Mesendoderm (in vitro differentiated cells): ENCODE measurements around the gene NOD1.

Experiments used
- DNase-seq: peaks from one replicate; pipeline ENCODE4 v3.0.0; 2013
- H2AK5ac ChIP-seq: 2 replicates; pipeline ENCODE4 v1.6.1; 2013; ENCODE audit warnings: low read length, inconsistent platforms
- H2BK120ac ChIP-seq: 2 replicates; pipeline ENCODE4 v1.6.1; 2013; ENCODE audit warnings: low read depth, mild to moderate bottlenecking, low read length, moderate library complexity, mixed read lengths
- H2BK15ac ChIP-seq: replicated peaks from 2 replicates; pipeline ENCODE4 v1.6.1; 2013; ENCODE audit warnings: low read depth, mild to moderate bottlenecking, moderate library complexity
- H2BK5ac ChIP-seq: 2 replicates; pipeline ENCODE4 v1.6.1; 2013; ENCODE audit warnings: low read length, inconsistent platforms
- H3K18ac ChIP-seq: 2 replicates; pipeline ENCODE4 v1.6.1; 2013; ENCODE audit warnings: mild to moderate bottlenecking, low read length, mixed read lengths
- H3K23ac ChIP-seq: one replicate; pipeline ENCODE4 v1.6.1; 2013; ENCODE audit warnings: low read length
- H3K27ac ChIP-seq: 2 replicates; pipeline ENCODE4 v1.5.1; 2013; ENCODE audit warnings: low read depth, mild to moderate bottlenecking, inconsistent platforms, low read length, moderate library complexity
- H3K27me3 ChIP-seq: 2 replicates; pipeline ENCODE4 v1.6.1; 2013; ENCODE audit warnings: low read length, control low read depth, mild to moderate bottlenecking, inconsistent platforms; ENCODE audit not compliant: insufficient read depth, poor library complexity
- H3K36me3 ChIP-seq: 2 replicates; pipeline ENCODE4 v1.6.1; 2013; ENCODE audit warnings: low read length, inconsistent platforms; ENCODE audit not compliant: control insufficient read depth, insufficient read depth
- H3K4ac ChIP-seq: one replicate; pipeline ENCODE4 v1.6.1; 2013; ENCODE audit warnings: low read depth, mild to moderate bottlenecking, low read length, moderate library complexity
- H3K4me1 ChIP-seq: 2 replicates; pipeline ENCODE4 v1.6.1; 2013; ENCODE audit warnings: low read depth, low read length, inconsistent platforms; ENCODE audit not compliant: control insufficient read depth
- H3K4me2 ChIP-seq: 2 replicates; pipeline ENCODE4 v1.6.1; 2013; ENCODE audit warnings: low read length
- H3K4me3 ChIP-seq: 2 replicates; pipeline ENCODE4 v1.5.1; 2013; ENCODE audit warnings: mild to moderate bottlenecking, low read length
- H3K56ac ChIP-seq: one replicate; pipeline ENCODE4 v1.6.1; 2013; ENCODE audit warnings: low read length
- H3K79me1 ChIP-seq: 2 replicates; pipeline ENCODE4 v1.6.1; 2013; ENCODE audit warnings: low read length, inconsistent platforms
- H3K79me2 ChIP-seq: 2 replicates; pipeline ENCODE4 v1.6.1; 2013; ENCODE audit warnings: mild to moderate bottlenecking, low read length; ENCODE audit not compliant: control insufficient read depth, insufficient read depth
- H3K9ac ChIP-seq: 2 replicates; pipeline ENCODE4 v1.6.1; 2013; ENCODE audit warnings: low read length, inconsistent platforms
- H4K5ac ChIP-seq: one replicate; pipeline ENCODE4 v1.6.1; 2013; ENCODE audit warnings: low read length
- H4K8ac ChIP-seq: one replicate; pipeline ENCODE4 v1.6.1; 2013; ENCODE audit warnings: low read depth, mild to moderate bottlenecking, control low read depth, low read length, moderate library complexity
- WGBS: extraction: QIAGEN DNeasy Blood & Tissue Kit; methylation state at CpG from one replicate; pipeline ENCODE4 v1.1.7; 2013; ENCODE audit warnings: low lambda C conversion rate, missing lambda C conversion rate; ENCODE audit not compliant: insufficient coverage; ENCODE audit errors: extremely low coverage; 5-methylcytosine and 5-hydroxymethylcytosine counted together

NOD1 gene

GRCh38 chr7:30470771-30471170, 7.8 kb downstream of the NOD1 start:
- Histone ChIP-seq H3K4me3 (no peak overlapping the region), H3K27ac (no peak overlapping the region), H2BK15ac (no peak overlapping the region), H2BK120ac (no peak overlapping the region), H3K9ac (no peak overlapping the region), H3K79me2 (no peaks in the 10 kb centered on the region), H3K18ac (no peak overlapping the region), H3K23ac (no peak overlapping the region), H3K36me3 (no peaks in the 10 kb centered on the region), H4K8ac (no peak overlapping the region), H3K79me1 (peaks cover 2% of the 10 kb centered on the region), H3K4ac (no peak overlapping the region), H3K27me3 (no peaks in the 10 kb centered on the region), H2AK5ac (no peak overlapping the region), H4K5ac (no peak overlapping the region), H3K4me1 (peaks cover 14% of the 10 kb centered on the region), H3K56ac (no peak overlapping the region), H2BK5ac (no peak overlapping the region), H3K4me2 (no peak overlapping the region)
- DNase-seq = no peak
- no CpG with 5 or more reads among the region's 6 CpGs for WGBS

DNA sequence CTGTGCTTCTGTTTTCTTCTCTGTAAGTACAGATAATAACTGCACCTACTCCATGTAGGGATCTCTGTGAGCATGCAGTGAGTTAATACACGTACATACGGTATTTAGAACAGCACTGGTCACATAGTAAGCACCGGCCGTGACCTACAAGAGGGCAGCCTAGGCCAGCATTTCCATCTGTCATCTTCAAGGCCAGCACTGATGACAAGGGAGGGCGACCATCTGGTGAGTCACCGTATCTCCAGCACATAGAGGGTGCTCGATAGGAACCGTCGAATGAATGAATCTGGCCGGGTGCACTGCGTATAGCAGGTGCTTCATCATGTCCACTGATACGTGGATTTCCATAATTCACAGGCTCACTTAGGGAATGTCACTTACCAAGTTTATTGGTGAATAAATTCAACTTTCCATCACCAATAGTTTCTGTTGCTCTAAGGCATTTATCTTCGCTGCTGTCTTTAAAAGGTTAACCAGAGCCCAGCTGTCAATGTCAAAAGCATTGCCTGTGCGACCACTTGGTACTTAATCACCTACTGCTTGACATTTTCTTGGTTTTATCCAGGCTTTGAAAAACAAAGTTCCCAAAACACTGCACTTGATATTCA, 8.3 kb downstream of the NOD1 start:
- Histone ChIP-seq H3K4me3 (no peak overlapping the region), H2AK5ac (no peak overlapping the region), H2BK5ac (no peak overlapping the region), H4K5ac (no peak overlapping the region), H3K4me2 (no peak overlapping the region), H3K4ac (no peak overlapping the region), H4K8ac (no peak overlapping the region), H3K56ac (no peak overlapping the region), H3K23ac (no peak overlapping the region), H3K27me3 (no peaks in the 10 kb centered on the region), H3K9ac (no peak overlapping the region), H3K79me2 (no peaks in the 10 kb centered on the region), H3K18ac (no peak overlapping the region), H2BK120ac (no peak overlapping the region), H2BK15ac (no peak overlapping the region), H3K4me1 (peaks cover 14% of the 10 kb centered on the region), H3K36me3 (no peaks in the 10 kb centered on the region), H3K79me1 (peaks cover 2% of the 10 kb centered on the region), H3K27ac (no peak overlapping the region)
- no peak for DNase-seq
- no CpG with 5 or more reads among the region's 14 CpGs for WGBS

DNA sequence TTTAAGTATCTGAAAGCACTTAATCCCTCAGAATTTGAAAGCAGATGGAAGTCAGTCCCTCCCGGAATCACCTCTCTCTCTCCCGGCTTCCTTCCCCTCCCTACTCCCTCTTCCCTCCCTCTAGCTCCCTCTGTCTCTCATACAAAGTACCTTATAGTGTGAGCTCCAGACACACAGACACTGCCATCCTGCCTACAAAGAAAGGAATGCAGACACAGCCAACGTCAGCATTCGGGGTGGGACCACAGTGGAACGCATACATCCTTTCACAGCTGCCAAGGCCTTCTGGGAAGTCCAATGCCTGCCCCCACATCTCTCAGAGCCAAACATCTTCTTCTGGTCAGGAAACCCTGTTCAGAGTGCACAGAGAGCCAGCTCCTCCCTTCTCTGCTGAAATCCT, 9.3 kb downstream of the NOD1 start:
- Histone ChIP-seq H3K36me3 (no peaks in the 10 kb centered on the region), H3K23ac (no peak overlapping the region), H3K4ac (no peak overlapping the region), H2BK5ac (no peak overlapping the region), H3K4me3 (no peak overlapping the region), H2BK120ac (no peak overlapping the region), H3K4me1 (peaks cover 14% of the 10 kb centered on the region), H3K56ac (peak overlapping the region; percentile 29), H4K5ac (no peak overlapping the region), H3K79me2 (no peaks in the 10 kb centered on the region), H3K18ac (peak overlapping the region; percentile 34), H3K27ac (no peak overlapping the region), H3K4me2 (no peak overlapping the region), H3K27me3 (no peaks in the 10 kb centered on the region), H2BK15ac (no peak overlapping the region), H2AK5ac (no peak overlapping the region), H4K8ac (no peak overlapping the region), H3K79me1 (peaks cover 3% of the 10 kb centered on the region), H3K9ac (no peak overlapping the region)
- no CpG with 5 or more reads among the region's 5 CpGs for WGBS
- DNase-seq = peak; percentile 98

- H3K9ac ChIP-seq = no peak overlapping the region
- H3K36me3 ChIP-seq = no peaks in the 10 kb centered on the region
- no peak overlapping the region for H2AK5ac ChIP-seq
- peaks cover 4% of the 10 kb centered on the region for H3K79me1 ChIP-seq
- H4K5ac ChIP-seq = no peak overlapping the region
- H3K18ac ChIP-seq = no peak overlapping the region
- no peaks in the 10 kb centered on the region for H3K27me3 ChIP-seq
- WGBS = no CpG with 5 or more reads among the region's 4 CpGs
- peak overlapping the region; percentile 2 for H3K56ac ChIP-seq
- H2BK5ac ChIP-seq = peak overlapping the region; percentile 20
- no peak overlapping the region for H3K4me3 ChIP-seq
- no peak overlapping the region for H3K27ac ChIP-seq
- DNase-seq = no peak
- no peak overlapping the region for H3K23ac ChIP-seq
- H4K8ac ChIP-seq = no peak overlapping the region
- no peak overlapping the region for H2BK120ac ChIP-seq
- H3K4me2 ChIP-seq = no peak overlapping the region
- peaks cover 14% of the 10 kb centered on the region for H3K4me1 ChIP-seq
- no peak overlapping the region for H2BK15ac ChIP-seq
- no peak overlapping the region for H3K4ac ChIP-seq
- no peaks in the 10 kb centered on the region for H3K79me2 ChIP-seq
These were observed 9.8 kb downstream of the NOD1 start for GRCh38 chr7:30468791-30469190.

DNA sequence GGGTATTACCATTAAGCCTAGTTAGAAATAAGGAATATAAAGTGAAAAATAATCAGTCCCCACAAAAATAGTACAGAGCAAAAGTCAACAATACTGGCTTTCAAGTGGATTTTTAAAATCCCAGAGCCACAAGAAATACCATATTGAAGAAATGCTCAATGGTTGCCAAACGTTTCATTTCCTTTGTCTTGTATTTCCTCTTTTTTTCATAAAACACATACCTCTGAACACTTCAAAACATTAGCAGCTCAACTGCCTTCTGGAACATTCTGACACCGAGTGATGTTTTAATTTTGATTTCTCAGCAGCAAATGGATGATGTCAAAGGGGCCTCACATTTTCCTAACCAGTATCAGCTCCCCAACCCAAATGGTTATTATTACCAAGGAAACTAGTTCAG, 10.5 kb downstream of the NOD1 start:
- no peak overlapping the region for H3K18ac ChIP-seq
- H3K4me3 ChIP-seq = no peak overlapping the region
- H2BK5ac ChIP-seq = no peak overlapping the region
- no peak overlapping the region for H3K9ac ChIP-seq
- H2BK120ac ChIP-seq = no peak overlapping the region
- WGBS = no CpG with 5 or more reads among the region's 2 CpGs
- no peak overlapping the region for H3K4ac ChIP-seq
- H4K5ac ChIP-seq = no peak overlapping the region
- H3K27ac ChIP-seq = no peak overlapping the region
- H3K79me2 ChIP-seq = no peaks in the 10 kb centered on the region
- H3K4me1 ChIP-seq = peaks cover 9% of the 10 kb centered on the region
- H2BK15ac ChIP-seq = no peak overlapping the region
- no peak for DNase-seq
- no peak overlapping the region for H3K4me2 ChIP-seq
- no peak overlapping the region for H2AK5ac ChIP-seq
- no peak overlapping the region for H4K8ac ChIP-seq
- no peaks in the 10 kb centered on the region for H3K27me3 ChIP-seq
- H3K23ac ChIP-seq = no peak overlapping the region
- no peak overlapping the region for H3K56ac ChIP-seq
- peaks cover 4% of the 10 kb centered on the region for H3K79me1 ChIP-seq
- no peaks in the 10 kb centered on the region for H3K36me3 ChIP-seq

DNA sequence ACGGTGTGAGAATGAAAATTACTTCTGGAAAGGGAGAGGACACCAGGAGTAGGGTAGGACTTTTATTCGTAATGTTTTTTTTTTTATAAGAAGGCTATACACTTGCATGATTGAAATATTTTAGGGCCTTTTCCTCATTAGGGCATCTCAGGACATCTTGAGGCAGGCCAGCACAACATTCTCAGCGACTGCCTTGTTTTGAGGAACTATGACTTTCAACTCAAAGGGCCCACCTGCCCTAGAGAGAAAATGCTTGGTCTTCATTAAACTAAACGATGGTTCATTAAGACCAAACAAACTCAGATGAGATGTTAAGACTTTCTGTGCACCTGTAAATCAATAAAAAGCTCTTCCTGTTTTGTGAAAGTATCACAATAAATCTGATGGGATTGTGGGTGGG, 11.3 kb downstream of the NOD1 start:
- WGBS = no CpG with 5 or more reads among the region's 4 CpGs
- H3K4me1 ChIP-seq = peaks cover 7% of the 10 kb centered on the region
- H2BK5ac ChIP-seq = no peak overlapping the region
- no peak overlapping the region for H4K5ac ChIP-seq
- H3K4ac ChIP-seq = no peak overlapping the region
- peaks cover 4% of the 10 kb centered on the region for H3K79me1 ChIP-seq
- H2BK120ac ChIP-seq = no peak overlapping the region
- no peak overlapping the region for H3K18ac ChIP-seq
- H2AK5ac ChIP-seq = no peak overlapping the region
- no peak overlapping the region for H3K23ac ChIP-seq
- H3K4me3 ChIP-seq = no peak overlapping the region
- H3K79me2 ChIP-seq = no peaks in the 10 kb centered on the region
- H3K36me3 ChIP-seq = no peaks in the 10 kb centered on the region
- no peak overlapping the region for H3K4me2 ChIP-seq
- no peak for DNase-seq
- no peak overlapping the region for H2BK15ac ChIP-seq
- H3K56ac ChIP-seq = no peak overlapping the region
- H3K9ac ChIP-seq = no peak overlapping the region
- no peak overlapping the region for H3K27ac ChIP-seq
- no peaks in the 10 kb centered on the region for H3K27me3 ChIP-seq
- H4K8ac ChIP-seq = no peak overlapping the region
